ENCODE results near the gene USP2.

DNA sequence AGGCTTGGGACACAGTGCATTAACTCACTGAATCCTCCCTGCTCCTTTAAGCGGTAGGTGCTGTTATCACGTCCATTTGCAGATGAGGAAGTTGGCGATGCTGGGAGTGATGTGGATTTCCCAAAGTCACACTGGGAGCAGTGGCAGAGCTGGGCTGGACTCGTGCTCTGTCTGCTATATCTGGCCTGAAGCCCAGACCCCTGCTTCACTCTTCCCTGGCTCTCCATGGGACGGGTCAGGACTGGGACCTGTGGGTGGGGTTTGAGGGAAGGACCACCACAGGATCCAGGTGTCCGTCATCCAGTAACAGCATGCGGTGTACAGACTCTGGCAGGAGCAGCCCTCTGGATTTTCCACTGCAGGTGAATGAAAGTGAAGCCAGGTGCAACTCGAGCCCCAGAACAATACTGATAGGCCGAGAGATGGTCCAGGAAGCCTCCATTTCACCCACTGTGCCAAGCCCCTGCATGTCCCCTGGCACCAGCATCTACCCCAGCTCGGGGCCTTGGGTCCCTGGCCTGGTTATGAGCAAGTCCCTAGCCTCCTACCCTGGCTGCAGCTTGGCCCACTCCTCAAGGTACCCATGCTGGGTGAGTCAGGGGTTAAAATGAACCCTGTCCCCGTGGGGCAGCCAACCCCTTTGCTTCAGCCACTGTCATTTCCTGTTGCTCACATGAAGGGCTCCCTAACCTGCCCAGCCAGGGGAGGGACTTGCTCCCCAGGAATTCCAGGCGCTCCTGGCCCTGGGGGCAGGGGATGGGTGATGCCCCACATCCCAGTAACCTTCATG is 4.2 kb downstream of the USP2 start:
- TF ChIP-seq CTCF (IDR thresholded peaks at IDR 0.05; ENCODE audit: control extremely low read depth in 1 of 3, insufficient read depth in 1 of 3, low read depth in 1 of 3, low read length in 3 of 3) (no peak), JUND (IDR thresholded peaks at IDR 0.05; ENCODE audit: low read length) (no peak), CEBPB (IDR thresholded peaks at IDR 0.05; ENCODE audit: low read depth, low read length) (no peak), TAF1 (IDR thresholded peaks at IDR 0.05; ENCODE audit: low read depth, low read length) (no peak), POLR2AphosphoS5 (IDR thresholded peaks at IDR 0.05; ENCODE audit: low read depth, low read length) (no peak), KDM4A (IDR thresholded peaks at IDR 0.05; ENCODE audit: low read depth, low read length, severe bottlenecking) (no peak), SP2 (IDR thresholded peaks at IDR 0.05; ENCODE audit: low read length) (no peak), POLR2A (IDR thresholded peaks at IDR 0.05; ENCODE audit: control extremely low read depth in 1 of 2, low read depth in 2 of 2, low read length in 2 of 2) (no peak), BACH1 (IDR thresholded peaks at IDR 0.05; ENCODE audit: low read length) (no peak)
